HFF-Myc (cell line): Measurements from ENCODE around the gene KIF1B.

ENCODE experiments used
- DNase-seq: peaks from one replicate; pipeline ENCODE4 v3.0.0-alpha.2; 2011; ENCODE audit warnings: low read depth; ENCODE audit errors: extremely low read depth
- H3K4me3 ChIP-seq: replicated peaks from 2 replicates; pipeline ENCODE4 v1.5.1; 2011; ENCODE audit warnings: low read depth, mild to moderate bottlenecking, control low read depth, low read length
- CTCF ChIP-seq: IDR thresholded peaks from 2 replicates; pipeline ENCODE4 v1.5.1; 2012; ENCODE audit warnings: mild to moderate bottlenecking, low read depth, low read length, control low read depth; ENCODE audit errors: missing control alignments

Gene KIF1B

GRCh38 chr1:10171995-10172669, 38.2 kb upstream of the KIF1B start:
- DNase-seq = no peak
- no peak overlapping the region for H3K4me3 ChIP-seq
- no peak for TF ChIP-seq CTCF

DNA sequence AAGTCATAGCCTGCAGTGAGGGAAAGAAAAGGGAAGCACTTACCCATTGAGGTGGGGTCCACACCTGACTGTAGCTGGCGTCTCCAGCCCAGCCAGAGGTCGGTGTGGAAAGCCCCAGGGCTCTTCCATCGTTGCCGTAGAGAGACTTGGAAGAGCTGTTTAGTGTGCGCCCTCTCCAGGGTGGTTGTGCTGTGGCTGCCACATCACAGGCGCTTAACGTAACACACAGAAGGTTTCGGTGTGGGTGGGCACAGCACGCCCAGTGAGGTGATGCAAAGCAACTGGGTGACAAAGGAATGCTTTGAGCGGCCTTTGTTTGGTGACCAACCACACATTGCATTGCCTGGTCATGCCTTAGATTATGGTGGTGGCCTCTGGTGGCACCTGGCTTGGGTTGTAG, 36.8 kb upstream of the KIF1B start:
- TF ChIP-seq CTCF = no peak
- no peak overlapping the region for H3K4me3 ChIP-seq
- no peak for DNase-seq

GRCh38 chr1:10177876-10178275, 32.5 kb upstream of the KIF1B start:
- no peak for DNase-seq
- H3K4me3 ChIP-seq = no peak overlapping the region
- no peak for TF ChIP-seq CTCF

- no peak for DNase-seq
- TF ChIP-seq CTCF = no peak
- no peak overlapping the region for H3K4me3 ChIP-seq
Measured at GRCh38 chr1:10178597-10179405, 31.6 kb upstream of the KIF1B start.

DNA sequence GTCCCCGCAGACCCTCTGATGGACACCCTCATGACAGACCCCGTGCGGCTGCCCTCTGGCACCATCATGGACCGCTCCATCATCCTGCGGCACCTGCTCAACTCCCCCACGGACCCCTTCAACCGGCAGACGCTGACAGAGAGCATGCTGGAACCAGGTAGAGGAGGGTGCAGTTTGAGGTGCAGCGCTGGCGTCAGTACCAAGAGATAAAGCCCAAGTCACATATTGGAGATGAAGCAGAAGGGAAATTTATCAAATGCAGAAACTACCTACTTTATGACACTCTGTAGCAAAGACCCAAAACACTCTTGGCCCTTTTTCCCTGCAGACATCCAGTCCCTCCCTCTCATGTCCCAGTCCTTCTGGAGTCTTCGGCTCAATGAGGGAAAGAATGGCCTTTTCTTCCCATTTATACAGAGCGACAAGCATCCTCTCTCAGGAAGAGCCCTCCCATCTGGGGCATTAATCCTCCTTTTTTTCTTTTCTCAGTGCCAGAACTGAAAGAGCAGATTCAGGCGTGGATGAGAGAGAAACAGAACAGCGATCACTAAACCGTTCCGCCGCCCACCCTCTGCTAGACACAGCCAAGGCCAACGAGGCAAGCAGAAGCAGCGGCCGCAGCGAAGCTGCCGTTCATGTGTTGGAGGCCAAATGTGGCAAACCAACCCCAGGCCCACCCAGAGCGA, 30.8 kb upstream of the KIF1B start:
- no peak for TF ChIP-seq CTCF
- no peak for DNase-seq
- no peak overlapping the region for H3K4me3 ChIP-seq

- no peak for TF ChIP-seq CTCF
- H3K4me3 ChIP-seq = no peak overlapping the region
- peak; percentile 58 for DNase-seq
Measured at GRCh38 chr1:10181154-10181553, 29.2 kb upstream of the KIF1B start.
